Tibial artery (tissue), 4 donors: ENCODE measurements around the gene TBXAS1.

Experiments
- DNase-seq, 2 donors: peaks; one replicate each; pipeline ENCODE4 v3.0.0-alpha.2; 2019
- H3K27ac ChIP-seq, 2 donors: fragments of 200-600 bp; sonication (generic) in 1 of 2; 1 replicate in 1 of 2; 2 replicates in 1 of 2; pipeline ENCODE4 v1.5.1; 2018 to 2019; ENCODE audit warnings: mild to moderate bottlenecking in 1 of 2
- H3K27me3 ChIP-seq, 2 donors: fragments of 200-600 bp; sonication (generic) in 1 of 2; one replicate each; pipeline versions ENCODE4 v1.5.1 to v1.6.0; 2016 to 2019
- H3K36me3 ChIP-seq, 3 donors: fragments of 200-600 bp; sonication (generic) in 2 of 3; one replicate each; pipeline ENCODE4 v1.5.1; 2016 to 2019; ENCODE audit warnings: mild to moderate bottlenecking in 2 of 3
- H3K4me1 ChIP-seq, 4 donors: fragments of 200-600 bp; sonication (generic) in 2 of 4; 1 replicate in 3 of 4; 2 replicates in 1 of 4; pipeline ENCODE4 v1.5.1; 2016 to 2019
- H3K4me3 ChIP-seq, 2 donors: fragments of 200-600 bp; sonication (generic) in 1 of 2; 1 replicate in 1 of 2; 2 replicates in 1 of 2; pipeline ENCODE4 v1.5.1; 2018 to 2019; ENCODE audit warnings: mild to moderate bottlenecking in 2 of 2
- H3K9me3 ChIP-seq, 3 donors: fragments of 200-600 bp; sonication (generic) in 1 of 3; one replicate each; pipeline ENCODE4 v1.5.1; 2016 to 2019
- intact Hi-C: fragments of 100-400 bp; cut with DNase I; formaldehyde crosslinking; loops from one replicate; pipeline ENCODE4 v1.15.0; 2023; ENCODE audit warnings: low total_unique reads
- TF ChIP-seq, protein P1 (sequence below), 2 experiments: fragments of 200-600 bp in 1 of 2; fragments of 450-650 bp in 1 of 2; IDR thresholded peaks; one replicate each; pipeline ENCODE4 v1.5.1; 2017 to 2019; ENCODE audit warnings: antibody characterized with exemption in 2 of 2, mild to moderate bottlenecking in 1 of 2, moderate library complexity in 1 of 2

TBXAS1 gene

DNA sequence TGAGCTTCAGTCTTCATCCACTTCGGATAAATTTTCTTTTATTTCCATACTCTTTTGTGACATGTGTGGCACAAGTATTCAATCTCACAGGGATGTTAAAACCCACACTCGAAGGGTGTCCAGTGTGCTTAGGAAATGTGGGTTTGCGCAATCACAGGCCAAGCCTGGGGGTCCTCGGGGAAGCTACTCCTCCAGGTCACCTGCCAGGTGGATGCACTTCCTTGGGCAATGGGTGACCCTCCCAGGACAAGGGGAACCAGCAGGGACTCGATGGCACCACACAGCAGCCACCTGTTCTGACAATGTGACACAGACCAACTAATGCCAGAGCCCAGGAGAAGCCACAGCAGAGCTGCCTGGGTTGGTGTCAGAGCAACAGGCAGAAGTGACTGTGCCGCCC, 194.7 kb downstream of the TBXAS1 start:
- Histone ChIP-seq H3K36me3 (peaks cover 6 to 61% (median 18%) of the 10 kb centered on the region in 3 donors), H3K27me3 (no peaks in the 10 kb centered on the region), H3K27ac (no peak overlapping the region), H3K4me3 (no peak overlapping the region), H3K4me1 (peaks cover 0 to 17% (median 5%) of the 10 kb centered on the region in 4 donors), H3K9me3 (no peaks in the 10 kb centered on the region)
- TF ChIP-seq, protein P1, sequence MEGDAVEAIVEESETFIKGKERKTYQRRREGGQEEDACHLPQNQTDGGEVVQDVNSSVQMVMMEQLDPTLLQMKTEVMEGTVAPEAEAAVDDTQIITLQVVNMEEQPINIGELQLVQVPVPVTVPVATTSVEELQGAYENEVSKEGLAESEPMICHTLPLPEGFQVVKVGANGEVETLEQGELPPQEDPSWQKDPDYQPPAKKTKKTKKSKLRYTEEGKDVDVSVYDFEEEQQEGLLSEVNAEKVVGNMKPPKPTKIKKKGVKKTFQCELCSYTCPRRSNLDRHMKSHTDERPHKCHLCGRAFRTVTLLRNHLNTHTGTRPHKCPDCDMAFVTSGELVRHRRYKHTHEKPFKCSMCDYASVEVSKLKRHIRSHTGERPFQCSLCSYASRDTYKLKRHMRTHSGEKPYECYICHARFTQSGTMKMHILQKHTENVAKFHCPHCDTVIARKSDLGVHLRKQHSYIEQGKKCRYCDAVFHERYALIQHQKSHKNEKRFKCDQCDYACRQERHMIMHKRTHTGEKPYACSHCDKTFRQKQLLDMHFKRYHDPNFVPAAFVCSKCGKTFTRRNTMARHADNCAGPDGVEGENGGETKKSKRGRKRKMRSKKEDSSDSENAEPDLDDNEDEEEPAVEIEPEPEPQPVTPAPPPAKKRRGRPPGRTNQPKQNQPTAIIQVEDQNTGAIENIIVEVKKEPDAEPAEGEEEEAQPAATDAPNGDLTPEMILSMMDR (IDR thresholded peaks at IDR 0.05) = no peak
- no peak for DNase-seq
- intact Hi-C loops = no loop called here

DNA sequence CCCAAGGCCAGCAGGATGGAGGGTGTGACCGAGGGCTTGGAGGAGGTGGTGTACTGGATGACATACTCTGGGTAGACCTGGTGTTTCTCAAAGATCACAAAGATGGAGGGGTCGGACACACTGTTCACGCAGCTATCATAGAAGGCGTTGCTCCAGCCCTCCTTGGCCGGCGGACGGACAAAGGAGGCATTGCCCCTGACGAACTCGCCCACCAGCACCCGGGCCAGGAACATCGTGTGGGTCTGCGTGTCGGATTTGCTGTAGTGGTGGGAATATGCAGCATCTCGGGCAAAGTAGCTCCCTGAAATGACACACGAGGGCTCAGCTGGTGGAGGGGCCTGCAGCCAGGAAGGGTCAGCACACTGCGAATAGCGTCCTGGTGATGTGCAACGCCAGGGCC, 195.5 kb downstream of the TBXAS1 start:
- Histone ChIP-seq H3K4me1 (peaks cover 0 to 17% (median 5%) of the 10 kb centered on the region in 4 donors), H3K4me3 (no peak overlapping the region), H3K27me3 (no peaks in the 10 kb centered on the region), H3K36me3 (peaks cover 6 to 63% (median 18%) of the 10 kb centered on the region in 3 donors), H3K27ac (no peak overlapping the region), H3K9me3 (no peaks in the 10 kb centered on the region)
- DNase-seq = no peak
- TF ChIP-seq, protein P1 (IDR thresholded peaks at IDR 0.05) = no peak
- intact Hi-C loops = no loop called here

DNA sequence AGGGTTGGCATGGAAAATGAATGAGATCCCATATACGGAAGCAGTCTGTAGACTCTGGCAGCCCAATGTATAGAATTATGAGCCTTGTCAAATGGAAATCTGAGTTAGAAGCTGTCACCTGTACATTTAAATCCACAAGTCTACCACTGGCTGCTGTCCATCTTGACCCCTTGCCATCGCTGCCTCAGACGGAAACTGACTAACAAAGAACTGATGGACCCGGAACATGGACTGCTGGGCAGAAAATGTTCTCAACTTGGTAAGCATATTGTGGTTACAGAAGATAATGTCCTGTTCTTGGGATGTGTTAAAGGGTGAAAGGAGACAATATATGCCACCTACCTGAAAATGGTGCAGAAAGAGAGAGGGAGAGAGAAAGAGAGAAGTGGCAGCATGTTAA, 196.2 kb downstream of the TBXAS1 start:
- H3K4me1 ChIP-seq = peaks cover 0 to 17% (median 5%) of the 10 kb centered on the region in 4 donors
- no peak for DNase-seq
- intact Hi-C loops = no loop called here
- no peak overlapping the region for H3K27ac ChIP-seq
- no peaks in the 10 kb centered on the region for H3K27me3 ChIP-seq
- H3K36me3 ChIP-seq = peaks cover 6 to 63% (median 18%) of the 10 kb centered on the region in 3 donors
- no peaks in the 10 kb centered on the region for H3K9me3 ChIP-seq
- H3K4me3 ChIP-seq = no peak overlapping the region
- TF ChIP-seq, protein P1 (IDR thresholded peaks at IDR 0.05) = no peak

DNA sequence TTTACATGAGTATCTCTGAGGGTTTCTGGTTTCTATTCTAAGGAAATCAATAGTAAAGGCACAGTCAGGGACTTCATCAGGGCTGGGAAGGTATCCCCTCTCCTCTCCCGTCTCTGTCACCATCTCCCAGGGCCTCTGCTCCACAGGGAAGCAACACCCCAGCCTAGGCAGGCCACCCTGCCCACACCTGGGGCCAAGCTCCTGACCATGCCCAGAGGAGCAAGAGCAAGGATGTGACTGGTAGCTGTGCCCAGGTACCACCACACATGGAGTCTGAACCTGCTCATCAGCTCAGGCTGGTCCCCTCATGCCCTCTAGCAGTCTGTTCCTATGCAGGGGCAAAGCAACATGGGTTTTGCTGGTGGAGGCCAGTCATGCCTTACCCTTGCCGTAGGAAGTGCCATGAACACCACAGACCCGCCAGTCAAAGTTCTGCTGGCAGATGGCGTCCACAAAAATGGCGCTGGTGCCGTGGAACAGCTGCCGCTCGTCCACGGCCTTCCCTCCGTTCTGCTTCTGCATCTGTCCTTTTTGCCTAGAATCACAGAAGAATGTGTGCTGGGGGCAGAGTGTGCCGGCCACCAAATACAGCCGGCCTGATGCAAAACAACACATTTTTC, 196.9 kb downstream of the TBXAS1 start:
- peaks cover 6 to 63% (median 18%) of the 10 kb centered on the region in 3 donors for H3K36me3 ChIP-seq
- no peaks in the 10 kb centered on the region for H3K27me3 ChIP-seq
- intact Hi-C loops = no loop called here

DNA sequence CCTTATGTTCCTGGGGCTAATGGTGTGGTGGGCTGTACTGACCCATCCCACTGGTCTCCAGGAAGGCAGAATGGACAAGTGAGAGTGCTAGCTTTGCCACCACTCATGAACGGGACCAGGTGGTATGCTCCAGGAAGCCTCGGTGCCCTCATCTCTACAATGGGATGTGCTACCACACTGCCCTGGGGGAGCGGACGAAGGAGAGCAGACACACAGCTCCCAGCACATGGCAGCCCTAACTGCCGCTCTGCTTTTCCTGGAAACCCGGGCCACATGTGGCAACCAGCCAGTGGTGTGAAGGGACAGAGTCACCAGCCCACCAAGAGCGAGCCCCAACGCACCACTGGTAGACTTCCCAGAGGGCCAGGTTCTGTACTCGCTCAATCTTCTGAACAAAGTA, 197.9 kb downstream of the TBXAS1 start:
- intact Hi-C loops = no loop called here
- H3K27ac ChIP-seq = no peak overlapping the region
- no peaks in the 10 kb centered on the region for H3K27me3 ChIP-seq
- no peak for DNase-seq
- no peaks in the 10 kb centered on the region for H3K9me3 ChIP-seq
- TF ChIP-seq, protein P1 (IDR thresholded peaks at IDR 0.05) = no peak
- peaks cover 6 to 63% (median 18%) of the 10 kb centered on the region in 3 donors for H3K36me3 ChIP-seq
- no peak overlapping the region for H3K4me3 ChIP-seq
- H3K4me1 ChIP-seq = peaks cover 0 to 14% (median 5%) of the 10 kb centered on the region in 4 donors

More for the DNA sequence above, 196.9 kb downstream of the TBXAS1 start:
- H3K27ac ChIP-seq = no peak overlapping the region
- no peak for DNase-seq
- no peaks in the 10 kb centered on the region for H3K9me3 ChIP-seq
- H3K4me3 ChIP-seq = no peak overlapping the region
- H3K4me1 ChIP-seq = peaks cover 0 to 17% (median 5%) of the 10 kb centered on the region in 4 donors
- TF ChIP-seq, protein P1 (IDR thresholded peaks at IDR 0.05) = no peak
